ENCODE measurements around the gene MEGF11.

MEGF11 gene

GRCh38 chr15:65931221-65931620 lies 322.3 kb downstream of the MEGF11 start:
- H3K4me3 Mint-ChIP-seq = no peak overlapping the region
- DNase-seq (no peak), ATAC-seq (replicated peaks) (no peak)
- no peaks in the 10 kb centered on the region for H3K9me3 Mint-ChIP-seq
- H3K27me3 Mint-ChIP-seq = peaks cover 0 to 21% of the 10 kb centered on the region in 2 donors
- H3K36me3 Mint-ChIP-seq (ENCODE audit: insufficient read depth) = no peaks in the 10 kb centered on the region
- no peaks in the 10 kb centered on the region for H3K4me1 Mint-ChIP-seq (ENCODE audit: low read depth in 2 of 2)
- no peak overlapping the region for H3K27ac Mint-ChIP-seq

DNA sequence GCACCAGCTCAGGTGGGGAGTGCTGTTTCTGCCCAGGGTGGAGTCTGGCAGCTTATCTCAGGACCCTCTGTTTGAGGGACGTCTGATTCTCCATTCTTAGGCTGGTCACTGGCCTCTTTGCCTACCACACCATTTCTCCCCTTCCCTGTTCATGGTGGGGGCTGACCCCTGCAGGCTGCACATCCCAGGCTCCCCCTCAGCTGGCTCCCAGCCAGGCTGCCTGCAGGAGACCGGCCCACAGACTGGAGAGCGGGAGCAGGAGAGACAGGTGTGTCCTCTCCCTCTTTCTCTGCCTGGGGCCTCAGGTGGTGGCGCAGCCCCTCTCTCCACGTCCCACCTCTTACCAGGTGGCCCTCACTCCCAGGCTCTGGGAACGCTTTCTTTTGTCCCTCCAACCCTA lies 323.4 kb downstream of the MEGF11 start:
- Mint-ChIP-seq H3K4me1 (ENCODE audit: low read depth in 2 of 2) (no peaks in the 10 kb centered on the region), H3K9me3 (no peaks in the 10 kb centered on the region), H3K27ac (no peak overlapping the region), H3K4me3 (no peak overlapping the region), H3K27me3 (peaks cover 0 to 21% of the 10 kb centered on the region in 2 donors), H3K36me3 (ENCODE audit: insufficient read depth) (no peaks in the 10 kb centered on the region)
- ATAC-seq (replicated peaks) (no peak), DNase-seq (no peak)

- H3K27me3 Mint-ChIP-seq = peaks cover 0 to 21% of the 10 kb centered on the region in 2 donors
- no peak overlapping the region for H3K27ac Mint-ChIP-seq
- H3K36me3 Mint-ChIP-seq (ENCODE audit: insufficient read depth) = no peaks in the 10 kb centered on the region
- no peaks in the 10 kb centered on the region for H3K9me3 Mint-ChIP-seq
- no peak overlapping the region for H3K4me3 Mint-ChIP-seq
- ATAC-seq (replicated peaks) (no peak), DNase-seq (no peak)
- no peaks in the 10 kb centered on the region for H3K4me1 Mint-ChIP-seq (ENCODE audit: low read depth in 2 of 2)
These were observed 324.0 kb downstream of the MEGF11 start for GRCh38 chr15:65929573-65929972.

DNA sequence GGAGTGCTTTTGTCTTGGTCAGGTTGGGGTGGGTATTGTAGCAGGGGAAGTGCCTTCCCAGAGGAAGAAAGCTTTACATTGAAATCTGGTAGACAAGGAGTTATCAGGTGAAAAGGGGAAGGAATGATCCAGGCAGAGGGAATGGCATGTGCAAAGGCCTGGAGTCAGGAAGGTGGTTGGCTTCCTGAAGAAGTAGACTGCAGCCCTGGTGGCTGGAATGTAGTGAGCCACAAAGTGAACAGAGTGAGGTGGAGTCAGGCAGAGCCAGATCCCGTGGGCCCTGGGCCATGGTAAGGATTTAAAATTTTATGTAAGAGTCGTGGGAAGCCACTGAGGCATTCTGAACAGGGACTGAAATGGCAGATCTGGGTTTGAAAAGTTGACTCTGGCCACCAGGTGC lies 326.0 kb downstream of the MEGF11 start:
- Mint-ChIP-seq H3K27ac (no peak overlapping the region), H3K36me3 (ENCODE audit: insufficient read depth) (no peaks in the 10 kb centered on the region), H3K4me1 (ENCODE audit: low read depth in 2 of 2) (no peaks in the 10 kb centered on the region), H3K4me3 (no peak overlapping the region), H3K27me3 (peaks cover 0 to 8% of the 10 kb centered on the region in 2 donors), H3K9me3 (no peaks in the 10 kb centered on the region)
- ATAC-seq (replicated peaks) (no peak), DNase-seq (no peak)

GRCh38 chr15:65926899-65927298 lies 326.7 kb downstream of the MEGF11 start:
- Mint-ChIP-seq H3K36me3 (ENCODE audit: insufficient read depth) (no peaks in the 10 kb centered on the region), H3K4me1 (ENCODE audit: low read depth in 2 of 2) (no peaks in the 10 kb centered on the region), H3K9me3 (no peaks in the 10 kb centered on the region), H3K27me3 (peaks cover 0 to 2% of the 10 kb centered on the region in 2 donors), H3K27ac (no peak overlapping the region), H3K4me3 (no peak overlapping the region)
- DNase-seq (no peak), ATAC-seq (replicated peaks) (no peak)

- no peak overlapping the region for H3K27ac Mint-ChIP-seq
- H3K36me3 Mint-ChIP-seq (ENCODE audit: insufficient read depth) = no peaks in the 10 kb centered on the region
- ATAC-seq (replicated peaks) = no peak
- no peaks in the 10 kb centered on the region for H3K9me3 Mint-ChIP-seq
- DNase-seq = no peak
- H3K4me3 Mint-ChIP-seq = no peak overlapping the region
- H3K4me1 Mint-ChIP-seq (ENCODE audit: low read depth in 2 of 2) = no peaks in the 10 kb centered on the region
- H3K27me3 Mint-ChIP-seq = no peaks in the 10 kb centered on the region
These were observed 327.1 kb downstream of the MEGF11 start for GRCh38 chr15:65926459-65926858.

DNA sequence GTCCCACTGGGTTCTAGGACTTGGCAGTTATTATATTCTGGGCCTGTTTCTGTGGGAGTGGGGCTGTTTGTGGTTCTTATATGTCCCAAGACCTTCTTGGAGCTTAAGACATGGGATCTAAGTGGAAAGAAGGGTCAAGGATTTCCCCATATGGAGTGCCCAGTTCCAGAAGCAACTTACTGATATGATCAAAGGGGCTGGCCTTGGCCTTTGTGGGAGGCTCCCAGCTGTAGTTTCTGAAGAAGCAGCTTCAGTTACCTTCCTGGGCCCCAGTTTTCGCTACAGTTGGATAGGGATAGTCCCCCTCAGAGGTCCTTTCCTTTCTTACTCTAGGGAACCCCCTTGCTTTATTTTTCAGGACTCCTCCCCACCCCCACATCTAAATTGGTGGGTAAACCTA lies 328.2 kb downstream of the MEGF11 start:
- Mint-ChIP-seq H3K4me1 (ENCODE audit: low read depth in 2 of 2) (no peaks in the 10 kb centered on the region), H3K36me3 (ENCODE audit: insufficient read depth) (no peaks in the 10 kb centered on the region), H3K27ac (no peak overlapping the region), H3K9me3 (no peaks in the 10 kb centered on the region), H3K27me3 (no peaks in the 10 kb centered on the region), H3K4me3 (no peak overlapping the region)
- ATAC-seq (replicated peaks) (no peak), DNase-seq (no peak)

DNA sequence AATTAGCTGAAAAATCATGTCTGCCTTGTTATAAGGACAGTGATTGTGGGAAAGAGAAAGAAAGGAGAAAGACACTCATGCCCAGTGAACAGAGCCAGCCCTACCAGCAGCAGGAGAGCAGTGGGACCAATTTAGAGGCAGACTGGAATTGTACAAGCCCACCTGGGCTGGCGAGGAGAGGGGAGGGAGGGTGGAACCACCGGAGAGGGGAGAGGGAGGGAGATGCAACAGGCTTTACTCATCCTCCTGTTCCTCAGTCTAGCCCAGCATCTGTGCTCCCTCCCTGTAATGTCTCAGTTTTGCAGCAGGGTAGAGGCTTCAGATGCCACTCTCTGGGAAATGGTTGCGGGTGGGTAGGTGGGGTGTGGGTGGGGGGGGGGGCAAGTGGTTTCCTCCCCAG lies 329.5 kb downstream of the MEGF11 start:
- Mint-ChIP-seq H3K4me1 (ENCODE audit: low read depth in 2 of 2) (no peaks in the 10 kb centered on the region), H3K27ac (no peak overlapping the region), H3K27me3 (no peaks in the 10 kb centered on the region), H3K9me3 (no peaks in the 10 kb centered on the region), H3K4me3 (no peak overlapping the region), H3K36me3 (ENCODE audit: insufficient read depth) (no peaks in the 10 kb centered on the region)
- DNase-seq (no peak), ATAC-seq (replicated peaks) (no peak)

DNA sequence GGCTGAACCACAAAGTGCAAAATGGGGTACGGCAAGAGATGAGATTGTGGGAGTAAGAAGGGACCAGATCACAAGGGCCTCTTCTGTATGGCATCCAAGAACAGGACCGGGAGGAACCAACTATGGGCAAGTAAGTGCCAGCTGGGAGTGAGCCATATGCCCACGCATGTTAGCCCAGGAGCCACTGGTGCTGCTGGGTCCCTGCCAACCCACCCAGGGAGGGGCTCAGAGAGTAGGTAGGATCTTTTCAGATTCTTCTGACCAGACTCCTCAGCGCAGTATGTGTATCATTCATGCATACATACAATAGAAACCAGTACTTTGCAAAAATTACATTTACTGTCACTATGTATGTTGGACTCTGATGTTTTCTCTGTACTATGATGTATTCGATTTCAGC lies 330.3 kb downstream of the MEGF11 start:
- no peaks in the 10 kb centered on the region for H3K27me3 Mint-ChIP-seq
- H3K27ac Mint-ChIP-seq = peak overlapping the region in 1 of 2 donors; percentile 4
- no peaks in the 10 kb centered on the region for H3K36me3 Mint-ChIP-seq (ENCODE audit: insufficient read depth)
- no peak for ATAC-seq (replicated peaks)
- H3K4me1 Mint-ChIP-seq (ENCODE audit: low read depth in 2 of 2) = no peaks in the 10 kb centered on the region
- no peaks in the 10 kb centered on the region for H3K9me3 Mint-ChIP-seq
- DNase-seq = no peak
- H3K4me3 Mint-ChIP-seq = no peak overlapping the region

- Mint-ChIP-seq H3K4me3 (no peak overlapping the region), H3K27ac (peak overlapping the region in 1 of 2 donors; percentile 4), H3K9me3 (no peaks in the 10 kb centered on the region), H3K4me1 (ENCODE audit: low read depth in 2 of 2) (peaks cover 0 to under 1% of the 10 kb centered on the region in 2 donors), H3K36me3 (ENCODE audit: insufficient read depth) (no peaks in the 10 kb centered on the region), H3K27me3 (no peaks in the 10 kb centered on the region)
- ATAC-seq (replicated peaks) (no peak), DNase-seq (no peak)
These were observed 330.9 kb downstream of the MEGF11 start for GRCh38 chr15:65922621-65923020.

DNA sequence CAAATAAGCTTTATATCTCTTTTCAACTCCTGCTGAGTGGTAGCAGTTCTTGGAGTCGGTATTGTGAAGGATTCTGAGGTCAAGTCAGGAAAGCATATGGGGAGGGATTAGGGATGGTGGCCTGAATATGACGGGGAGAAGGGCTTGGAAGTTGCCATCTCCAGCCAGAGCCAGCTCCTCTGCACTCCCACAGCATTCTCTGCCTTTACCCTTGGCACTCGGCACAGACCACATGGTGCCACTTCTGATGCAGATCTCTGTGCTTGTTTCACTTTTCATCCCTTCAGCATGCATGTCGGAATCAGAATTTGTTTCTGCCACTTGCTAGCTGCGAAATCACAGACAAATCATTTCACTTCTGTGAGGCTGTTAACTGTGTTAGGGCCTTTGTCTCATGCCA lies 331.8 kb downstream of the MEGF11 start:
- Mint-ChIP-seq H3K27ac (no peak overlapping the region), H3K36me3 (ENCODE audit: insufficient read depth) (no peaks in the 10 kb centered on the region), H3K9me3 (no peaks in the 10 kb centered on the region), H3K4me3 (no peak overlapping the region), H3K27me3 (no peaks in the 10 kb centered on the region), H3K4me1 (ENCODE audit: low read depth in 2 of 2) (peaks cover under 1 to 5% of the 10 kb centered on the region in 2 donors)
- ATAC-seq (replicated peaks) = no peak
- DNase-seq = no peak

DNA sequence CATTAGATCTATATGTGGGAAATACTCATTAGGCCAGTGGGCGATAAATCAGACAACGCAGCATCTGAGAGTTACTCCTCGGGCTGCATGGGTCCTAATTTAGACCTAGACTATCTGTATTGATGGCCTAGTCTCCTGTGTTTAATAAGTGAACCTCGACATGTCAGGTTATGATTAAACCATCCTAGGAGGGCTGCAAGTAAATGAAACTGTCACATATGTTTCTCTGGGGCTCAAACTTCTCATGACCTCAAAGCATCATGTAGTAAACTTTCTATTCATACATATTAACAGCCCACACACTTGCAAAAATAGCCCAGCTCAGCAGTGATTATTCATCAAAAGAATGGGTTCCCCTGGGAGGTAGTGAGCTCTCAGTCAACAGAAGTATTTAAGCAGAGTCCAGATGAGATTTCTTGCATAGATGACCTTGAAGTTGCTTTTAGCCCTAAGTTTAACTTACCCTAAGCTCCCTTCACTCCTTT lies 332.7 kb downstream of the MEGF11 start:
- Mint-ChIP-seq H3K9me3 (no peaks in the 10 kb centered on the region), H3K4me1 (ENCODE audit: low read depth in 2 of 2) (peaks cover 3 to 8% of the 10 kb centered on the region in 2 donors), H3K27ac (no peak overlapping the region), H3K27me3 (no peaks in the 10 kb centered on the region), H3K36me3 (ENCODE audit: insufficient read depth) (no peaks in the 10 kb centered on the region), H3K4me3 (no peak overlapping the region)
- ATAC-seq (replicated peaks) = no peak
- DNase-seq = no peak

GRCh38 chr15:65920121-65920520 lies 333.4 kb downstream of the MEGF11 start:
- Mint-ChIP-seq H3K4me1 (ENCODE audit: low read depth in 2 of 2) (peaks cover 3 to 10% of the 10 kb centered on the region in 2 donors), H3K4me3 (no peak overlapping the region), H3K9me3 (no peaks in the 10 kb centered on the region), H3K27me3 (no peaks in the 10 kb centered on the region), H3K27ac (no peak overlapping the region), H3K36me3 (ENCODE audit: insufficient read depth) (no peaks in the 10 kb centered on the region)
- no peak for DNase-seq
- no peak for ATAC-seq (replicated peaks)

GRCh38 chr15:65919353-65919752 lies 334.2 kb downstream of the MEGF11 start:
- H3K27me3 Mint-ChIP-seq = no peaks in the 10 kb centered on the region
- no peak overlapping the region for H3K4me3 Mint-ChIP-seq
- no peaks in the 10 kb centered on the region for H3K36me3 Mint-ChIP-seq (ENCODE audit: insufficient read depth)
- DNase-seq (no peak), ATAC-seq (replicated peaks) (no peak)
- H3K4me1 Mint-ChIP-seq (ENCODE audit: low read depth in 2 of 2) = peaks cover 3 to 10% of the 10 kb centered on the region in 2 donors
- no peaks in the 10 kb centered on the region for H3K9me3 Mint-ChIP-seq
- no peak overlapping the region for H3K27ac Mint-ChIP-seq

DNA sequence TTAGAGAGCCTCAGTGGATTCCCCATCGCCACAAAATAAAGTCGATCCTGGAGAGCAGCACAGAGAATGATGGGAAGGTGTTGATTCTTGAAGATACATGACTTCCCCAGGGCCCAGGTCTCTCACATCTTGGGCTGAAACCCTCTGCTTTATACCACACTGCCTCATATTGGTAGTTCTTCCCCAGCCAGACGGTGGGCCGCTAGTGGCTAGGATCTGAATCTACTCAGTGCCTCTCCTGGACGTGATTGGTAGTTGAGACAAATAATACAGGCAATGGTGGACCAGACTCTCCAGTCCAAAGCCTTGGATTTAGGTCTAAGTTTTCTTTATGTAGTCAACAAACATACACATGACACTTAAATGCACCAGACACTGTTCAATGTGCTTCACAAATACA lies 334.6 kb downstream of the MEGF11 start:
- DNase-seq (no peak), ATAC-seq (replicated peaks) (no peak)
- Mint-ChIP-seq H3K4me1 (ENCODE audit: low read depth in 2 of 2) (peaks cover 3 to 10% of the 10 kb centered on the region in 2 donors), H3K9me3 (no peaks in the 10 kb centered on the region), H3K36me3 (ENCODE audit: insufficient read depth) (no peaks in the 10 kb centered on the region), H3K27me3 (no peaks in the 10 kb centered on the region), H3K27ac (no peak overlapping the region), H3K4me3 (no peak overlapping the region)
